Vagina (tissue), 2 donors: ENCODE measurements around the gene TPSB2. TPM values are rescaled to one million over a fixed set of nuclear protein-coding genes. Genes with fewer than 3 reads are reported as not detected.

Source experiments
- DNase-seq, 2 donors: peaks; one replicate each; pipeline ENCODE4 v3.0.0-alpha.2; 2017; ENCODE audit errors: extremely low spot score in 2 of 2
- H3K27ac ChIP-seq: fragments of 200-600 bp; sonication (generic); one replicate; pipeline ENCODE4 v1.5.1; 2019
- H3K27me3 ChIP-seq: fragments of 200-600 bp; sonication (generic); one replicate; pipeline ENCODE4 v1.5.1; 2019
- H3K36me3 ChIP-seq, 2 donors: fragments of 200-600 bp; sonication (generic); one replicate each; pipeline ENCODE4 v1.5.1; 2017 to 2019
- H3K4me1 ChIP-seq: fragments of 200-600 bp; sonication (generic); one replicate; pipeline ENCODE4 v1.5.1; 2019
- H3K4me3 ChIP-seq, 2 donors: fragments of 200-600 bp; sonication (generic); 1 replicate in 1 of 2; 2 replicates in 1 of 2; pipeline ENCODE4 v1.5.1; 2016 to 2019
- H3K9me3 ChIP-seq: fragments of 200-600 bp; sonication (generic); one replicate; pipeline ENCODE4 v1.5.1; 2019
- CTCF ChIP-seq, 3 experiments: fragments of 450-650 bp in 2 of 3; fragments of 200-600 bp in 1 of 3; sonication (generic) in 1 of 3; IDR thresholded peaks; one replicate each; pipeline ENCODE4 v1.5.1; 2017 to 2019; ENCODE audit warnings: antibody characterized with exemption in 3 of 3, mild to moderate bottlenecking in 2 of 3, moderate library complexity in 2 of 3
- POLR2A ChIP-seq, 2 donors: fragments of 450-650 bp; IDR thresholded peaks; one replicate each; pipeline ENCODE4 v1.6.1; 2017; ENCODE audit warnings: antibody characterized with exemption in 2 of 2, mild to moderate bottlenecking in 2 of 2, moderate library complexity in 2 of 2
- POLR2AphosphoS5 ChIP-seq, 2 donors: sonication (generic); formaldehyde crosslinking; IDR thresholded peaks; one replicate each; pipeline ENCODE4 v1.9.0; 2017; ENCODE audit warnings: antibody characterized with exemption in 2 of 2, mild to moderate bottlenecking in 2 of 2, low read depth in 1 of 2; ENCODE audit not compliant: insufficient read depth in 1 of 2
- intact Hi-C: fragments of 100-400 bp; cut with DNase I; formaldehyde crosslinking; loops from one replicate; pipeline ENCODE4 v1.15.1; 2023
- total RNA-seq: library from RNA; depleted of rRNA; stranded (reverse); fragments of >200 nt; gene quantifications from one replicate; pipeline ENCODE4 v1.2.3, GENCODE V29; 2016

Gene TPSB2
- total RNA-seq, 1 donor from 2014 or later, result 59.7 TPM

GRCh38 chr16:1260101-1260680 is 30.2 kb upstream of the TPSB2 start:
- H3K9me3 ChIP-seq, result no peaks in the 10 kb centered on the region
- TF ChIP-seq CTCF (IDR thresholded peaks at IDR 0.05), result no peak
- TF ChIP-seq POLR2A (IDR thresholded peaks at IDR 0.05), result no peak
- TF ChIP-seq POLR2AphosphoS5 (IDR thresholded peaks at IDR 0.05; ENCODE audit: insufficient read depth in 1 of 2, low read depth in 1 of 2), result no peak
- peaks cover 8% of the 10 kb centered on the region for H3K27me3 ChIP-seq
- DNase-seq, result no peak
- H3K36me3 ChIP-seq, result no peaks in the 10 kb centered on the region
- H3K4me3 ChIP-seq, result no peak overlapping the region
- H3K27ac ChIP-seq, result no peak overlapping the region
- peaks cover 7% of the 10 kb centered on the region for H3K4me1 ChIP-seq
- intact Hi-C loops, result no loop called here

GRCh38 chr16:1259760-1260068 is 29.7 kb upstream of the TPSB2 start:
- no peak for DNase-seq
- no peaks in the 10 kb centered on the region for H3K36me3 ChIP-seq
- intact Hi-C loops, result no loop called here
- no peaks in the 10 kb centered on the region for H3K9me3 ChIP-seq
- TF ChIP-seq POLR2A (IDR thresholded peaks at IDR 0.05), result no peak
- no peak for TF ChIP-seq CTCF (IDR thresholded peaks at IDR 0.05)
- no peak for TF ChIP-seq POLR2AphosphoS5 (IDR thresholded peaks at IDR 0.05; ENCODE audit: insufficient read depth in 1 of 2, low read depth in 1 of 2)
- peaks cover 8% of the 10 kb centered on the region for H3K27me3 ChIP-seq
- H3K4me1 ChIP-seq, result peaks cover 7% of the 10 kb centered on the region
- H3K27ac ChIP-seq, result no peak overlapping the region
- H3K4me3 ChIP-seq, result no peak overlapping the region

- peaks cover 8% of the 10 kb centered on the region for H3K27me3 ChIP-seq
- intact Hi-C loops, result no loop called here
- H3K4me3 ChIP-seq, result no peak overlapping the region
- peaks cover 7% of the 10 kb centered on the region for H3K4me1 ChIP-seq
- DNase-seq, result no peak
- no peaks in the 10 kb centered on the region for H3K9me3 ChIP-seq
- no peak for TF ChIP-seq CTCF (IDR thresholded peaks at IDR 0.05)
- TF ChIP-seq POLR2A (IDR thresholded peaks at IDR 0.05), result no peak
- TF ChIP-seq POLR2AphosphoS5 (IDR thresholded peaks at IDR 0.05; ENCODE audit: insufficient read depth in 1 of 2, low read depth in 1 of 2), result no peak
- H3K27ac ChIP-seq, result no peak overlapping the region
- H3K36me3 ChIP-seq, result no peaks in the 10 kb centered on the region
These were observed 29.1 kb upstream of the TPSB2 start for GRCh38 chr16:1258906-1259759.

- intact Hi-C loops, result no loop called here
- TF ChIP-seq CTCF (IDR thresholded peaks at IDR 0.05), result no peak
- no peak for TF ChIP-seq POLR2AphosphoS5 (IDR thresholded peaks at IDR 0.05; ENCODE audit: insufficient read depth in 1 of 2, low read depth in 1 of 2)
- no peak for TF ChIP-seq POLR2A (IDR thresholded peaks at IDR 0.05)
- H3K9me3 ChIP-seq, result no peaks in the 10 kb centered on the region
- H3K4me1 ChIP-seq, result peaks cover 7% of the 10 kb centered on the region
- DNase-seq, result no peak
- H3K36me3 ChIP-seq, result no peaks in the 10 kb centered on the region
- no peak overlapping the region for H3K4me3 ChIP-seq
- peaks cover 8% of the 10 kb centered on the region for H3K27me3 ChIP-seq
- no peak overlapping the region for H3K27ac ChIP-seq
These were observed 28.2 kb upstream of the TPSB2 start for GRCh38 chr16:1258225-1258600.
